SK-N-SH treated with all-trans-retinoic acid at 6 μM for 48 hours (cell line): ENCODE measurements around the gene NPAT.

Experiments used
- ESRRG ChIP-seq: fragments of 250-450 bp; sonication (Bioruptor Pico); IDR thresholded peaks from 2 replicates; pipeline ENCODE4 v1.6.1; 2021; ENCODE audit warnings: mild to moderate bottlenecking
- RARB ChIP-seq: fragments of 250-450 bp; sonication (Bioruptor Pico); IDR thresholded peaks from 2 replicates; pipeline ENCODE4 v1.8.0; 2021; ENCODE audit warnings: mild to moderate bottlenecking, moderate library complexity
- TCF4 ChIP-seq: fragments of 250-450 bp; sonication (Bioruptor Pico); IDR thresholded peaks from 2 replicates; pipeline ENCODE4 v1.8.0; 2021; ENCODE audit warnings: mild to moderate bottlenecking, moderate library complexity, borderline replicate concordance
- ZNF565 ChIP-seq: fragments of 450-650 bp; formaldehyde crosslinking; conservative IDR thresholded peaks from 2 replicates; pipeline ENCODE4 v1.5.0; 2020; ENCODE audit warnings: low read depth, mild to moderate bottlenecking, moderate library complexity
- ZNF70 ChIP-seq: fragments of 450-650 bp; formaldehyde crosslinking; IDR thresholded peaks from 2 replicates; pipeline ENCODE4 v1.5.0; 2020; ENCODE audit warnings: mild to moderate bottlenecking, moderate library complexity
- TF ChIP-seq, protein P1 (sequence below): fragments of 250-450 bp; sonication (Bioruptor Pico); IDR thresholded peaks from 2 replicates; pipeline ENCODE4 v1.5.1; 2020; ENCODE audit warnings: low read depth, mild to moderate bottlenecking, moderate library complexity

Gene NPAT

DNA sequence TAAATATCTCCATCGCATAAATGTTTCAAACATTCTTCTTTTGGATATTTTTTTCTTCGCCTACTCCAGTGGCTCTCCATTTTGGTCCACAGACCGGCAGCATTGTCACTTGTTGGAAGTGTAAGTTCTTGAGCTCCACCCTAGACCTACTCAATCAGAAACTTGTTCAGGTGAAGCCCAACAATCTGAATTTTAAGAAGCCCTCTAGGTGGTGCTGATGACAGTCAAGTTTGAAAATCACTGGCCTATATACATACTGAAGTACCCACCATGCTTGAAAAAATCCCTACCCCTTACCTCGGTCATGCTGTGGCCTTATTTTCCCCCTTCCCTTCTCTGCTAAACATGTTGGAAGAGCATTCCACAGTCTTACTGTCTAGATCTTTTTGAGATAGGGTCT, 111.3 kb downstream of the NPAT start (continued):
- TF ChIP-seq, protein P1, sequence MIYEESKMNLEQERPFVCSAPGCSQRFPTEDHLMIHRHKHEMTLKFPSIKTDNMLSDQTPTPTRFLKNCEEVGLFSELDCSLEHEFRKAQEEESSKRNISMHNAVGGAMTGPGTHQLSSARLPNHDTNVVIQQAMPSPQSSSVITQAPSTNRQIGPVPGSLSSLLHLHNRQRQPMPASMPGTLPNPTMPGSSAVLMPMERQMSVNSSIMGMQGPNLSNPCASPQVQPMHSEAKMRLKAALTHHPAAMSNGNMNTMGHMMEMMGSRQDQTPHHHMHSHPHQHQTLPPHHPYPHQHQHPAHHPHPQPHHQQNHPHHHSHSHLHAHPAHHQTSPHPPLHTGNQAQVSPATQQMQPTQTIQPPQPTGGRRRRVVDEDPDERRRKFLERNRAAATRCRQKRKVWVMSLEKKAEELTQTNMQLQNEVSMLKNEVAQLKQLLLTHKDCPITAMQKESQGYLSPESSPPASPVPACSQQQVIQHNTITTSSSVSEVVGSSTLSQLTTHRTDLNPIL (CRISPR knock-in tag): no peak
- no peak for TF ChIP-seq ZNF70 (CRISPR knock-in tag)
- no peak for TF ChIP-seq TCF4 (CRISPR knock-in tag)
- no peak for TF ChIP-seq RARB (CRISPR knock-in tag)
- TF ChIP-seq ESRRG (CRISPR knock-in tag): no peak
- TF ChIP-seq ZNF565 (CRISPR knock-in tag): no peak
- TF ChIP-seq, all 23 proteins: peak for 0
